Measurements from ENCODE around the gene C22orf23.
"Not testable (repeated sequence)": the region's sequence is repeated elsewhere in the genome, so short reads cannot be mapped to it uniquely, and the experiment has no call there.

The C22orf23 gene

DNA sequence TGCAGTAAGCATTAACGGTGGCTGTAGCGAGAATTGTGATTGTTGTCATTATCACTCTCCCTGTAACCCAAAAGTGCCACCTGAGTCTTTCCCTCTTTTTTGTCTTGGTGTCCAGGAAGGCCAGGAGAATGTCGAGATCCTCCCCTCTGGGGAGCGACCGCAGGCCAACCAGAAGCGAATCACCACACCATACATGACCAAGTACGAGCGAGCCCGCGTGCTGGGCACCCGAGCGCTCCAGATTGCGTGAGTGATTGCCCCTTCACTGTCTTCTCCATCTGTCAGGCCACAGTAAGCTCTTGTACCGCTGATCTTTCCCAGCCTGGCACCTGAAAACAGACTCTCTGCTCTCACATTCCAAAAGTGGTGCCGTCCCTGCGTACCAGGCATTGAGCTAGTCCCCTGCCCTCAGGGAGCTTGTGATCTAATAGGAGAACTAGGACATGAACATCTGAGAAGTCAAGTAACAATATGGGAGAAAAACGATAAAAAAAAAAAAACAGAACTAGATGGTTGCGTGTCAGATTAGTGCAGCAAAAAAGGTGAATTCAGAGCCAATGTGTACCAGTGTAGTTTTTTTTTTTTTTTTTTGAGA is 5.9 kb upstream of the C22orf23 start:
- DNase-seq, result no peak

GRCh38 chr22:37957232-37957631 is 3.8 kb upstream of the C22orf23 start:
- no peak for DNase-seq

DNA sequence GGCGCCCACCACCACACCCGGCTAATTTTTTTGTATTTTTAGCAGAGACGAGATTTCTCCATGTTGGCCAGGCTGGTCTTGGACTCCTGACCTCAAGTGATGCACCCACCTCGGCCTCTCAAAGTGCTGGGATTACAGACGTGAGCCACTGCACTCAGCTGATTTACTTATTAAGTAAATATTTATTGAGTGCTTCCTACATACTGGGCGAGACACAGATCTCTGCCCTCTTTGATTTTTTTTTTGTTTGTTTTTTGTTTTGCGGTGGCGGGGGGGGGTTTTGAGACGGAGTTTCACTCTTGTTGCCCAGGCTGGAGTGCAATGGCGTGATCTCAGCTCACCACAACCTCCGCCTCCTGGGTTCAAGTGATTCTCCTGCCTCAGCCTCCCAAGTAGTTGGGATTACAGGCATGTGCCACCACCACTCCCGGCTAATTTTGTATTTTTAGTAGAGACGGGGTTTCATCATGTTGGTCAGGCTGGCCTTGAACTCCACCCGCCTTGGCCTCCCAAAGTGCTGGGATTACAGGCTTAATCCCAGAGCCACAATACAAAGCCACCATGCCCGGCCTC is 2.5 kb upstream of the C22orf23 start:
- not testable (repeated sequence) for DNase-seq

GRCh38 chr22:37954686-37955085 is 1.3 kb upstream of the C22orf23 start:
- no peak for DNase-seq

GRCh38 chr22:37953062-37953436 is 352 bp downstream of the C22orf23 start:
- peak in 2 of 56 donors; percentile 21 to 56 for DNase-seq

GRCh38 chr22:37952629-37953028 is 772 bp downstream of the C22orf23 start:
- not testable (repeated sequence) for DNase-seq

GRCh38 chr22:37951305-37951704 is 2.1 kb downstream of the C22orf23 start:
- DNase-seq, result no peak

DNA sequence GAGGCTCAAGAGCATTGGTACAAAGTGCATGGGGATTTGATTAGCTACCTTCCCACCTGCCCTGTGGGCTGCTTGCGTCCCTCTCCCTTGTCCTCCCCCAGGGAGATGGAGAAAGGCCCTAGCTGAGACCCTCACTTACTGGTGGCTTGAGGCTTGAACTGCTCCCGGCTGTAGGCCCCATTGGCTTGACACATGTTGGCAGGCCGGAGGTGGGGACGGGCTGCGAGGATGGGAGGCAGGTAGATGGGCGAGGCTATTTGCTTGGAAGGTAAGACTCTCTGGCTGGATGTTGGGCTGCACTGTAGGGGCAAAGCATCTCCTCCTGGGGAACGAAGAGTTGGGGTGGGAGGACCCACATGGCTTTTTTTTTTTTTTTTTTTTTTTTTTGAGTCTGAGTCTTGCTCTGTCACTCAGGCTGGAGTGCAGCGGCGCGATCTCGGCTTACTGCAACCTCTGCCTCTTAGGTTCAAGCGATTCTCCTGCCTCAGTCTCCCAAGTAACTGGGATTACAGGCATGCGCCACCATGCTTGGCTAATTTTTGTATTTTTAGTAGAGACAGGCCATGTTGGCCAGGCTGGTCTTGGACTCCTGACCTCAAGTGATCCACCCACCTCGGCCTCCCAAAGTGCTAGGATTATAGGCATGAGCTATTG is 6.1 kb downstream of the C22orf23 start:
- DNase-seq, result not testable (repeated sequence)

DNA sequence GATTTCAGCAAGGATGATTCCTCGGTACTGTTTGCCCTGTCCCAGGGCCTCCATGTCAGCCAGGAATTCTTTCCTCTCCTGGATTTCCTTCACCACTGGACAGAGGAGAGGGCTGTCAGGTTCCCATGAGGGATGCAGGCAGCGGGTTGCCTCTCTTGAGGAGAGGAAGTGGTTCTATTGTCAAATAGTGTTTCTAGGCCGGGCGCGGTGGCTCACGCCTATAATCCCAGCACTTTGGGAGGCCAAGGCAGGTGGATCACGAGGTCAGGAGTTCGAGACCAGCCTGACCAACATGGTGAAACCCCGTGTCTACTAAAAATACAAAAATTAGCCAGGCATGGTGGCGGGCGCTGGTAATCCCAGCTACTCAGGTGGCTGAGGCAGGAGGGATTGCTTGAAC is 9.0 kb downstream of the C22orf23 start:
- DNase-seq, result not testable (repeated sequence)

GRCh38 chr22:37943825-37944198 is 9.6 kb downstream of the C22orf23 start:
- no peak for DNase-seq

- DNase-seq, result no peak
These were observed 10.1 kb downstream of the C22orf23 start for GRCh38 chr22:37943136-37943824.

- no peak for DNase-seq
These were observed 11.3 kb downstream of the C22orf23 start for GRCh38 chr22:37942133-37942532.

DNA sequence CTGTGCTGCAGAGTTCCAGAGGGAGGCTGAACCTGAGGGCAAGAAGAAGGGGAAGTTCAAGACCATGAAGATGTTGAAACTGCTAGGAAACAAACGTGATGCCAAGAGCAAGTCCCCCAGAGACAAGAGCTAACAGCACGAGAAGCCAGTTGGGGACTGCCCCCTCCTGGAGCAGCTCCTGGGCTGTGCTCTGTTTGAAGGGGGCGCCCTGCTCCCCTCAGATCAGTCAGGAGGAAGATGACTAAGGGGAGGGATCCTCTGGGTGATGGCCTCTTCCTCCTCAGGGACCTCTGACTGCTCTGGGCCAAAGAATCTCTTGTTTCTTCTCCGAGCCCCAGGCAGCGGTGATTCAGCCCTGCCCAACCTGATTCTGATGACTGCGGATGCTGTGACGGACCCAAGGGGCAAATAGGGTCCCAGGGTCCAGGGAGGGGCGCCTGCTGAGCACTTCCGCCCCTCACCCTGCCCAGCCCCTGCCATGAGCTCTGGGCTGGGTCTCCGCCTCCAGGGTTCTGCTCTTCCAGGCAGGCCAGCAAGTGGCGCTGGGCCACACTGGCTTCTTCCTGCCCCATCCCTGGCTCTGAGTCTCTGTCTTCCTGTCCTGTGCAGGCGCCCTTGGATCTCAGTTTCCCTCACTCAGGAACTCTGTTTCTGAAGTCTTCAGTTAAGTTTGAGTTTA is 12.6 kb downstream of the C22orf23 start:
- DNase-seq, result no peak

DNA sequence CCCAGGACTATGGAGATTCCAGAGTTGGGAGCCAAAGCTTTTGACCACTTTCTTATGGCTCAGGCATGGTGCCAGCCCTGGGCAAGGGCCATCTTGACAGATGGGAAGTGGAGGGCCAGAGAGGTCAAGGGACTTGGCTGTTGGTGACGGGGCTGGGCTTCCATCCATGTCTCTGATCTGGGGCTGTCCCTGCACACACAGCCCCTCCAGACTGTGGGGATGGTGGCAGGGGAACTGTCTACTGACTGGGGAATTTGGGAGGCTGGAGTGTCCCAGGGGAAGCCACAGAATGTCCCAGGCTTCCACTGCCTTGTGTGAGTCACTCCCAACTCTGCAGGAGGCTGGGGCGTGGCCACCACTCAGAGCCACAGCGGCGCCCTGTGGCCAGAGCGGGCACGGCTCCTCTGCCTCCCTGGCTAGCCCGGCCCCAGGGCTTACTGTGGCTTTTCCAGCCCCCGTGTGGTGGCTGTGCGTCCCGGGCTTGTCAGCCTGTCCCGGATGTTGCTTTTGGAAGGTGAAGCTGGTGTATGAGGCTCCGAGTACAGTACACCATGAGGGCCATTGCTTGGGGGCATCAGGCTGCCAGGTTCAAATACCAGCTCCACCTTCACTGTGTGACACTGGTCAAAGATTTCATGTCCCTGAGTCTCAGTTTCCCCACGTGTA is 19.6 kb downstream of the C22orf23 start:
- peak in 54 of 56 donors; percentile 20 to 87 (median 66) for DNase-seq

- DNase-seq, result peak in 1 of 56 donors; percentile 17
These were observed 20.4 kb downstream of the C22orf23 start for GRCh38 chr22:37932821-37933578.

DNA sequence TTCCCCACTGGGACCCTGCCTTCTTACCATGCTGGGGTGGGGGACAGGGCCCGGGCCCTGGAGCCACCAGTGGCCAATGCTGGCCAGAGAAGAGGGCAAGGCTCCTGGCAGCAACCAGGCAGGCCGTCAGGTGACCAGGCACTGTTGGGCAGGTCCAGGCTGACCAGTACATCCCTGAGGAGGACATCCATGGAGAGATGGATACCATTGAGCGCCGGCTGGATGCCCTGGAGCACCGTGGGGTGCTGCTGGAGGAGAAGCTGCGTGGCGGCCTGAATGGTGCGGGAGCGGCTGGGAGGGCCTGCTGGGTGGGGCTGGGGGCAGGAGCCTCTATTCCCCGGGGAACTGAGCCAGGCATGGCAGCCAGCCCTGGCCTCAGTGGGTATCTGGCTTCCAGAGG is 21.0 kb downstream of the C22orf23 start:
- no peak for DNase-seq

DNA sequence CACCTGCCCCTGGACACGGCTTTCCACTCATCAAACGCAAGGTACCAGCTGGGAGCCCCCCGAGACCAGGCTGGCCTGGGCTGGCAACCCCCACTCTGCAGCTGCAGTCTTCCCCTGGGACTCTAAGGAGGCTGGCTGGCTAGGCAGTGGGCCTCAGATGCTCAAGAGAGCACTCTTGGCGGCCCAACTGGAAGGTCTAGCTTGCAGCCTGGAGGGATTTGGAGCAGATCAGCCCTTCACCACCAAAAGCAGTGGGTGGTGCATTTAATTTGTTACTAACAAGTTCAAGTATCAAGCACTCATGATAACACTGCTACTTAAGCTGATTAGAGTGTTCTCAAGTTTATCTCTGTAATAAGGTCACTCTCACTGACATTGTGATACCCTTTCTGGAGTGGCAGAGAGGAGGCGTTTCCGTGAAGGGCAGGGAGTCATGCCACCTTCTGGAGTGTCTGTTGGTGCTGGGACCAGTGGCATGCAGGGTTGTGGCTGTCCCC is 21.5 kb downstream of the C22orf23 start:
- no peak for DNase-seq

GRCh38 chr22:37930952-37931440 is 22.4 kb downstream of the C22orf23 start:
- no peak for DNase-seq

- peak in 17 of 56 donors; percentile 7 to 32 (median 19) for DNase-seq
These were observed 23.0 kb downstream of the C22orf23 start for GRCh38 chr22:37930270-37930951.

Measured in nucleus accumbens (tissue), 56 donors.